Endothelial cell of umbilical vein (primary cell): Measurements from ENCODE around the gene LRRC32. TPM values are rescaled to one million over a fixed set of nuclear protein-coding genes. Genes with fewer than 3 reads are reported as not detected.
A peak's percentile ranks its signal among the peaks of the same experiment; 100 is the strongest.

Source experiments
- BruUV-seq: library from RNA; stranded (reverse); fragments of 400-500 nt; replicated peaks from 2 replicates; lab custom pipeline; 2021; lab: Mats Ljungman, UMichigan
- CTCF ChIA-PET: fragments of 300-600, 350-600 bp; sonication (Branson Sonifier 250); formaldehyde crosslinking; loops from one replicate; lab custom pipeline; 2021; ENCODE audit warnings: antibody characterized with exemption, inconsistent platforms; lab: Charles Lee
- POLR2A ChIA-PET: fragments of 300-600, 350-600 bp; sonication (Branson Sonifier 250); formaldehyde crosslinking; loops from one replicate; lab custom pipeline; 2021; ENCODE audit warnings: antibody characterized with exemption, inconsistent platforms; lab: Charles Lee
- DNase-seq: peaks from one replicate; pipeline ENCODE4 v3.0.0-alpha.2; 2011; ENCODE audit warnings: low read depth, low spot score
- FAIRE-seq: peaks from 2 replicates; lab custom pipeline; 2011; peaks lifted over from hg19 to GRCh38; lab: Jason Lieb, UNC
- H2AFZ ChIP-seq: 2 replicates; pipeline ENCODE4 v1.6.0; 2012; ENCODE audit warnings: low read depth, low read length, control low read depth, inconsistent platforms
- H3K27ac ChIP-seq: 2 replicates; pipeline ENCODE4 v1.5.1; 2011; ENCODE audit warnings: low read depth, mild to moderate bottlenecking, control low read depth, low read length, moderate library complexity; ENCODE audit not compliant: insufficient read depth
- H3K27me3 ChIP-seq, 2 experiments: 2 replicates each; pipeline versions ENCODE4 v1.6.0 to v1.6.1; 2011; ENCODE audit warnings: low read length in 2 of 2, mixed read lengths in 1 of 2; ENCODE audit not compliant: control insufficient read depth in 2 of 2, insufficient read depth in 2 of 2
- H3K36me3 ChIP-seq, 2 experiments: 2 replicates in 1 of 2; 3 replicates in 1 of 2; pipeline ENCODE4 v1.5.1; 2011; ENCODE audit warnings: low read length in 2 of 2, mild to moderate bottlenecking in 1 of 2, moderate library complexity in 1 of 2; ENCODE audit not compliant: control insufficient read depth in 2 of 2, insufficient read depth in 2 of 2; ENCODE audit errors: extremely low read depth in 1 of 2
- H3K4me1 ChIP-seq: 3 replicates; pipeline ENCODE4 v1.5.1; 2011; ENCODE audit warnings: mild to moderate bottlenecking, low read length; ENCODE audit not compliant: control insufficient read depth, insufficient read depth; ENCODE audit errors: extremely low read depth
- H3K4me2 ChIP-seq: 2 replicates; pipeline ENCODE4 v1.6.1; 2011; ENCODE audit warnings: low read length, control low read depth, mixed read lengths; ENCODE audit not compliant: insufficient read depth
- H3K4me3 ChIP-seq, 3 experiments: fragments of 200-600 bp in 1 of 3; sonication (generic), shearing (Covaris generic) in 1 of 3; replicated peaks in 1 of 3; 2 replicates each; pipeline ENCODE4 v1.5.1; 2011 to 2016; ENCODE audit warnings: control low read depth in 3 of 3, low read length in 3 of 3, mild to moderate bottlenecking in 2 of 3, inconsistent platforms in 1 of 3, low read depth in 1 of 3, moderate library complexity in 1 of 3; ENCODE audit not compliant: insufficient read depth in 1 of 3
- H3K79me2 ChIP-seq: 2 replicates; pipeline ENCODE4 v1.6.0; 2012; ENCODE audit warnings: low read length, inconsistent platforms; ENCODE audit not compliant: control insufficient read depth, insufficient read depth
- H3K9ac ChIP-seq: replicated peaks from 2 replicates; pipeline ENCODE3; 2011; ENCODE audit warnings: low read length, control low read depth; ENCODE audit not compliant: insufficient read depth; ENCODE audit errors: extremely low read depth
- H3K9me1 ChIP-seq: replicated peaks from 3 replicates; pipeline ENCODE4 v1.6.0; 2011; ENCODE audit warnings: mild to moderate bottlenecking, low read length; ENCODE audit not compliant: control insufficient read depth, insufficient read depth; ENCODE audit errors: extremely low read depth
- H3K9me3 ChIP-seq: replicated peaks from 2 replicates; pipeline ENCODE4 v1.5.1; 2012; ENCODE audit warnings: low read length, inconsistent platforms; ENCODE audit not compliant: control insufficient read depth, insufficient read depth
- H4K20me1 ChIP-seq: replicated peaks from 2 replicates; pipeline ENCODE3; 2011; ENCODE audit warnings: mild to moderate bottlenecking, low read length; ENCODE audit not compliant: control insufficient read depth, insufficient read depth; ENCODE audit errors: extremely low read depth
- CTCF ChIP-seq, 2 donors: IDR thresholded peaks; 1 replicate in 1 of 2; 2 replicates in 1 of 2; pipeline ENCODE4 v1.5.1; 2011; ENCODE audit warnings: low read length in 2 of 2, mild to moderate bottlenecking in 2 of 2, moderate library complexity in 2 of 2, control low read depth in 1 of 2, inconsistent platforms in 1 of 2, low read depth in 1 of 2; ENCODE audit not compliant: insufficient read depth in 1 of 2; ENCODE audit errors: extremely low read depth in 1 of 2
- EZH2 ChIP-seq: IDR thresholded peaks from 2 replicates; pipeline ENCODE4 v1.6.1; 2012; ENCODE audit warnings: borderline replicate concordance, low read depth, mild to moderate bottlenecking, moderate library complexity, low read length, inconsistent platforms; ENCODE audit not compliant: severe bottlenecking
- FOS ChIP-seq: IDR thresholded peaks from 2 replicates; pipeline ENCODE4 v1.6.1; 2011; ENCODE audit warnings: mild to moderate bottlenecking, low read length, moderate library complexity, borderline replicate concordance; ENCODE audit not compliant: insufficient read depth
- GATA2 ChIP-seq: IDR thresholded peaks from 2 replicates; pipeline ENCODE4 v1.7.0; 2011; ENCODE audit warnings: low read depth, mild to moderate bottlenecking, moderate library complexity, mixed read lengths, low read length; ENCODE audit not compliant: insufficient read length, insufficient read depth
- JUN ChIP-seq: IDR thresholded peaks from 2 replicates; pipeline ENCODE4 v1.6.1; 2011; ENCODE audit warnings: borderline replicate concordance, low read depth; ENCODE audit not compliant: insufficient read length, insufficient read depth
- MAX ChIP-seq: IDR thresholded peaks from 2 replicates; pipeline ENCODE4 v1.6.1; 2011; ENCODE audit not compliant: insufficient read depth, insufficient read length
- MYC ChIP-seq: IDR thresholded peaks from one replicate; pipeline ENCODE4 v1.6.1; 2011; ENCODE audit warnings: mild to moderate bottlenecking, low read depth, low read length
- POLR2A ChIP-seq: IDR thresholded peaks from 2 replicates; pipeline ENCODE4 v1.6.1; 2012; ENCODE audit warnings: low read depth, mild to moderate bottlenecking, control low read depth, low read length
- POLR2AphosphoS5 ChIP-seq: IDR thresholded peaks from 2 replicates; pipeline ENCODE4 v1.6.1; 2012; ENCODE audit warnings: low read depth, mild to moderate bottlenecking, control low read depth, low read length, moderate library complexity; ENCODE audit not compliant: insufficient read depth
- dilution Hi-C: fragments of 300-500 bp; cut with MboI; formaldehyde crosslinking; loops from one replicate; pipeline ENCODE4 v1.15.0; 2019; ENCODE audit warnings: low sequenced_read_pairs; ENCODE audit not compliant: extremely low pct_ligation_motif_present
- intact Hi-C: fragments of 100-400 bp; cut with micrococcal nuclease; formaldehyde crosslinking; loops from one replicate; pipeline ENCODE4 v1.10.0; 2022
- polyA plus RNA-seq, 4 experiments: library from polyadenylated mRNA; depleted of rRNA in 3 of 4; stranded (reverse) in 3 of 4; unstranded in 1 of 4; fragments of >200 nt; gene quantifications; 2 replicates each; pipeline versions ENCODE4 v1.2.1 to v1.2.3, GENCODE V29; 2011 to 2012; ENCODE audit warnings: missing spikeins in 1 of 4
- total RNA-seq: library from RNA; stranded (reverse); gene quantifications from 2 replicates; pipeline ENCODE4 v1.2.3, GENCODE V29; 2021

The LRRC32 gene
- total and polyA plus RNA-seq, 2 donors (not counting 3 experiments of a cell fraction or from before 2014, with no cell fraction given), result 77.2 to 117 TPM

GRCh38 chr11:76621868-76622267 is 48.7 kb downstream of the LRRC32 start:
- dilution Hi-C loops (no loop called here), intact Hi-C loops (no loop called here)
- H3K4me3 ChIP-seq, result no peak overlapping the region
- no peaks in the 10 kb centered on the region for H3K9me3 ChIP-seq
- H3K9me1 ChIP-seq, result no peaks in the 10 kb centered on the region
- H3K27ac ChIP-seq, result no peak overlapping the region
- H3K4me1 ChIP-seq, result peaks cover 10% of the 10 kb centered on the region
- H3K27me3 ChIP-seq, result no peaks in the 10 kb centered on the region
- CTCF ChIA-PET, result no interaction called here
- H3K79me2 ChIP-seq, result no peaks in the 10 kb centered on the region
- BruUV-seq, result no TSS peak
- no peaks in the 10 kb centered on the region for H3K36me3 ChIP-seq
- H2AFZ ChIP-seq, result peak overlapping the region; percentile 16
- H3K4me2 ChIP-seq, result no peak overlapping the region
- no peak for TF ChIP-seq EZH2
- no peak for TF ChIP-seq CTCF (IDR thresholded peaks at IDR 0.05; ENCODE audit: extremely low read depth in 1 of 2, insufficient read depth in 1 of 2, low read depth in 1 of 2, low read length in 2 of 2)
- TF ChIP-seq POLR2AphosphoS5, result no peak
- no peak for TF ChIP-seq JUN
- no peak for TF ChIP-seq FOS
- no peak for TF ChIP-seq MYC
- no peak for TF ChIP-seq MAX
- TF ChIP-seq GATA2, result no peak
- no peak for TF ChIP-seq POLR2A
- DNase-seq (no peak), FAIRE-seq (peak; percentile 52)
- no peaks in the 10 kb centered on the region for H4K20me1 ChIP-seq
- H3K9ac ChIP-seq, result no peak overlapping the region
- POLR2A ChIA-PET, result interaction anchor here (0.5 kb wide), 1 partner anchor 35 kb away, joined by 3 read pairs; no protein-coding TSS in a partner anchor
